Measurements from ENCODE around the gene C14orf93.

DNA sequence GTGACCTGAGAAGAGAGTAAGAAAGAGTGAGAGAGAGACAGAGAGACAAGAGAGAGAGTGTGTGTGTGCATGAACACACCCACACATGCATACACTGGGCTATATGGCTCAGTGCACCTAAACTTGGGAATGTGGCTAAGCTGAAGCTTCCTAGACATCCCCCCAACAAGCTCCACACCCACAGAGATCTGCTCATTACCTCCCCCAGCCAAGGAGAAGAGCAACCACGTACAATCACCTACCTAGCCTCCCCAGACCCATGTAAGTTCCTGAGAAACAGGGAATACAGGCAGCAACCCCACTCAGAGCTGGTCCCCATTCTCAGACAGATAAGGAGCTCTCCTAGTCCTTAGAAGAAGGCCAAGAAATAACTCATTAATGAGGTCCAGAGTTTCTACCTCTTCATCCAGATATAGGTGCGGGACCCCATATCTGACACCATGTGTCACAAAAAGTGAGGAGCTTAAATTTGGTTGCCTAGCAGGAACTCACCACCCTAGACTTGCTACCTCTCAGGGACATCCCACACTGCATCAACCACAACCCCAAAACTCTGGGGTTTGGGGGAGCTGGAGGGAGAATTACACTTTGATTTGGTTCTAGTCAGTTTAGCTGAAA is 37.5 kb downstream of the C14orf93 start:
- TF ChIP-seq, protein P1, sequence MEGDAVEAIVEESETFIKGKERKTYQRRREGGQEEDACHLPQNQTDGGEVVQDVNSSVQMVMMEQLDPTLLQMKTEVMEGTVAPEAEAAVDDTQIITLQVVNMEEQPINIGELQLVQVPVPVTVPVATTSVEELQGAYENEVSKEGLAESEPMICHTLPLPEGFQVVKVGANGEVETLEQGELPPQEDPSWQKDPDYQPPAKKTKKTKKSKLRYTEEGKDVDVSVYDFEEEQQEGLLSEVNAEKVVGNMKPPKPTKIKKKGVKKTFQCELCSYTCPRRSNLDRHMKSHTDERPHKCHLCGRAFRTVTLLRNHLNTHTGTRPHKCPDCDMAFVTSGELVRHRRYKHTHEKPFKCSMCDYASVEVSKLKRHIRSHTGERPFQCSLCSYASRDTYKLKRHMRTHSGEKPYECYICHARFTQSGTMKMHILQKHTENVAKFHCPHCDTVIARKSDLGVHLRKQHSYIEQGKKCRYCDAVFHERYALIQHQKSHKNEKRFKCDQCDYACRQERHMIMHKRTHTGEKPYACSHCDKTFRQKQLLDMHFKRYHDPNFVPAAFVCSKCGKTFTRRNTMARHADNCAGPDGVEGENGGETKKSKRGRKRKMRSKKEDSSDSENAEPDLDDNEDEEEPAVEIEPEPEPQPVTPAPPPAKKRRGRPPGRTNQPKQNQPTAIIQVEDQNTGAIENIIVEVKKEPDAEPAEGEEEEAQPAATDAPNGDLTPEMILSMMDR (IDR thresholded peaks at IDR 0.05), result no peak
- no peak for TF ChIP-seq ZFX (IDR thresholded peaks at IDR 0.05; ENCODE audit: borderline replicate concordance)

All from 22Rv1 (cell line).